Measurements from ENCODE around the gene F2R.

The F2R gene

GRCh38 chr5:76690037-76690679 is 25.8 kb upstream of the F2R start:
- no peak overlapping the region for H3K4me2 ChIP-seq (ENCODE audit: low read length)

GRCh38 chr5:76690704-76691466 is 25.0 kb upstream of the F2R start:
- Histone ChIP-seq H3K4me1 (ENCODE audit: low read length) (peaks cover 31% of the 10 kb centered on the region), H3K9me3 (ENCODE audit: insufficient read depth, low read length) (no peaks in the 10 kb centered on the region), H3K27ac (ENCODE audit: low read length) (no peak overlapping the region; the same call in 1 of the 2 replicates), H3K79me2 (ENCODE audit: low read length) (no peaks in the 10 kb centered on the region), H3K9ac (ENCODE audit: low read length) (no peak overlapping the region; the same call in 1 of the 2 replicates), H2AFZ (ENCODE audit: low read depth, low read length) (no peak overlapping the region), H3K4me3 (ENCODE audit: low read length) (peak overlapping the region; percentile 55), H3K4me2 (ENCODE audit: low read length) (peak overlapping the region; percentile 78), H3K27me3 (ENCODE audit: low read depth, low read length) (peaks cover 5% of the 10 kb centered on the region; the same call in 1 of the 2 replicates), H4K20me1 (ENCODE audit: insufficient read depth, low read length) (no peaks in the 10 kb centered on the region), H3K36me3 (replicated peaks; ENCODE audit: low read depth, low read length) (no peaks in the 10 kb centered on the region)
- no peak for TF ChIP-seq EZH2phosphoT487 (IDR thresholded peaks at IDR 0.05; ENCODE audit: low read depth)
- no peak for TF ChIP-seq CTCF (IDR thresholded peaks at IDR 0.05; ENCODE audit: low read depth, low read length)

More at GRCh38 chr5:76690037-76690679, 25.8 kb upstream of the F2R start:
- no peaks in the 10 kb centered on the region for H3K79me2 ChIP-seq (ENCODE audit: low read length)
- H3K9me3 ChIP-seq (ENCODE audit: insufficient read depth, low read length), result no peaks in the 10 kb centered on the region
- H3K4me1 ChIP-seq (ENCODE audit: low read length), result peaks cover 27% of the 10 kb centered on the region
- H2AFZ ChIP-seq (ENCODE audit: low read depth, low read length), result no peak overlapping the region
- no peak for TF ChIP-seq EZH2phosphoT487 (IDR thresholded peaks at IDR 0.05; ENCODE audit: low read depth)
- TF ChIP-seq CTCF (IDR thresholded peaks at IDR 0.05; ENCODE audit: low read depth, low read length), result no peak
- no peak overlapping the region for H3K27ac ChIP-seq (ENCODE audit: low read length)
- H3K27me3 ChIP-seq (ENCODE audit: low read depth, low read length), result peaks cover 5% of the 10 kb centered on the region; the same call in 1 of the 2 replicates
- H3K9ac ChIP-seq (ENCODE audit: low read length), result no peak overlapping the region
- no peaks in the 10 kb centered on the region for H4K20me1 ChIP-seq (ENCODE audit: insufficient read depth, low read length)
- H3K36me3 ChIP-seq (replicated peaks; ENCODE audit: low read depth, low read length), result no peaks in the 10 kb centered on the region
- no peak overlapping the region for H3K4me3 ChIP-seq (ENCODE audit: low read length)

GRCh38 chr5:76691467-76692273 is 24.3 kb upstream of the F2R start:
- Histone ChIP-seq H3K27me3 (ENCODE audit: low read depth, low read length) (peaks cover 5% of the 10 kb centered on the region; the same call in 1 of the 2 replicates), H3K4me3 (ENCODE audit: low read length) (peak overlapping the region; percentile 55), H3K4me2 (ENCODE audit: low read length) (peak overlapping the region; percentile 78), H3K27ac (ENCODE audit: low read length) (peak overlapping the region; percentile 15; the same call in 1 of the 2 replicates), H2AFZ (ENCODE audit: low read depth, low read length) (no peak overlapping the region), H3K9ac (ENCODE audit: low read length) (no peak overlapping the region; the same call in 1 of the 2 replicates), H4K20me1 (ENCODE audit: insufficient read depth, low read length) (no peaks in the 10 kb centered on the region), H3K4me1 (ENCODE audit: low read length) (peaks cover 31% of the 10 kb centered on the region), H3K9me3 (ENCODE audit: insufficient read depth, low read length) (no peaks in the 10 kb centered on the region), H3K79me2 (ENCODE audit: low read length) (no peaks in the 10 kb centered on the region), H3K36me3 (replicated peaks; ENCODE audit: low read depth, low read length) (no peaks in the 10 kb centered on the region)
- TF ChIP-seq CTCF (IDR thresholded peaks at IDR 0.05; ENCODE audit: low read depth, low read length) (no peak), EZH2phosphoT487 (IDR thresholded peaks at IDR 0.05; ENCODE audit: low read depth) (no peak)

- Histone ChIP-seq H3K27ac (ENCODE audit: low read length) (no peak overlapping the region), H3K79me2 (ENCODE audit: low read length) (no peaks in the 10 kb centered on the region), H2AFZ (ENCODE audit: low read depth, low read length) (no peak overlapping the region), H3K36me3 (replicated peaks; ENCODE audit: low read depth, low read length) (no peaks in the 10 kb centered on the region), H3K27me3 (ENCODE audit: low read depth, low read length) (peaks cover 5% of the 10 kb centered on the region; the same call in 1 of the 2 replicates), H4K20me1 (ENCODE audit: insufficient read depth, low read length) (no peaks in the 10 kb centered on the region), H3K9ac (ENCODE audit: low read length) (no peak overlapping the region), H3K4me2 (ENCODE audit: low read length) (peak overlapping the region; percentile 78), H3K4me3 (ENCODE audit: low read length) (peak overlapping the region; percentile 47; the same call in 1 of the 2 replicates), H3K4me1 (ENCODE audit: low read length) (peaks cover 31% of the 10 kb centered on the region), H3K9me3 (ENCODE audit: insufficient read depth, low read length) (no peaks in the 10 kb centered on the region)
- TF ChIP-seq EZH2phosphoT487 (IDR thresholded peaks at IDR 0.05; ENCODE audit: low read depth), result no peak
- TF ChIP-seq CTCF (IDR thresholded peaks at IDR 0.05; ENCODE audit: low read depth, low read length), result no peak
Measured at GRCh38 chr5:76692274-76692540, 23.7 kb upstream of the F2R start.

Measured in OCI-LY3 (cell line).